ENCODE measurements around the gene MBD4.
"Not testable (repeated sequence)": the region's sequence is repeated elsewhere in the genome, so short reads cannot be mapped to it uniquely, and the experiment has no call there.

MBD4 gene

GRCh38 chr3:129439817-129440617 lies at the start of gene MBD4, which contains the start of gene IFT122:
Gene MBD4, minus strand, starts transcription at chr3:129439948. Its CDS starts 115 bp downstream, at chr3:129439833.
Gene IFT122, plus strand, starts transcription at chr3:129440224. Its CDS starts 107 bp downstream, at chr3:129440331.
- DNase-seq = peak; percentile 100

- not testable (repeated sequence) for DNase-seq
These were observed 49.5 kb upstream of the MBD4 start for GRCh38 chr3:129489258-129489657.

GRCh38 chr3:129487868-129488335 lies 48.2 kb upstream of the MBD4 start:
- DNase-seq = not testable (repeated sequence)

GRCh38 chr3:129487183-129487867 lies 47.6 kb upstream of the MBD4 start:
- no peak for DNase-seq

- DNase-seq = no peak
These were observed 46.9 kb upstream of the MBD4 start for GRCh38 chr3:129486664-129487035.

GRCh38 chr3:129485721-129486663 lies 46.2 kb upstream of the MBD4 start:
- peak; percentile 84 for DNase-seq

- DNase-seq = not testable (repeated sequence)
These were observed 45.4 kb upstream of the MBD4 start for GRCh38 chr3:129485146-129485545.

- no peak for DNase-seq
These were observed 44.1 kb upstream of the MBD4 start for GRCh38 chr3:129483870-129484269.

- DNase-seq = no peak
These were observed 43.0 kb upstream of the MBD4 start for GRCh38 chr3:129482721-129483120.

- DNase-seq = no peak
These were observed 42.1 kb upstream of the MBD4 start for GRCh38 chr3:129481766-129482332.

GRCh38 chr3:129481225-129481765 lies 41.5 kb upstream of the MBD4 start:
- peak; percentile 27 for DNase-seq

- no peak for DNase-seq
These were observed 36.8 kb upstream of the MBD4 start for GRCh38 chr3:129476586-129476985.

- no peak for DNase-seq
These were observed 36.1 kb upstream of the MBD4 start for GRCh38 chr3:129475863-129476262.

GRCh38 chr3:129474984-129475804 lies 35.4 kb upstream of the MBD4 start:
- peak; percentile 19 for DNase-seq

GRCh38 chr3:129473769-129474152 lies 34.0 kb upstream of the MBD4 start:
- DNase-seq = no peak

GRCh38 chr3:129473067-129473768 lies 33.5 kb upstream of the MBD4 start:
- no peak for DNase-seq

GRCh38 chr3:129470861-129471260 lies 31.1 kb upstream of the MBD4 start:
- no peak for DNase-seq

GRCh38 chr3:129469026-129469425 lies 29.3 kb upstream of the MBD4 start:
- no peak for DNase-seq

GRCh38 chr3:129467932-129468331 lies 28.2 kb upstream of the MBD4 start:
- DNase-seq = no peak

- no peak for DNase-seq
These were observed 24.0 kb upstream of the MBD4 start for GRCh38 chr3:129463716-129464115.

GRCh38 chr3:129463094-129463493 lies 23.3 kb upstream of the MBD4 start:
- DNase-seq = no peak

Data from fibroblast of skin of right biceps (primary cell).